CD4-positive, alpha-beta T cell treated with Interleukin-4 for 4 hours (primary cell): ENCODE results near the gene OR3A2.
"Not testable (repeated sequence)": the region's sequence is repeated elsewhere in the genome, so short reads cannot be mapped to it uniquely, and the experiment has no call there.

Experiments used
- DNase-seq: peaks from one replicate; pipeline ENCODE4 v3.0.0-alpha.2; 2020

Gene OR3A2

DNA sequence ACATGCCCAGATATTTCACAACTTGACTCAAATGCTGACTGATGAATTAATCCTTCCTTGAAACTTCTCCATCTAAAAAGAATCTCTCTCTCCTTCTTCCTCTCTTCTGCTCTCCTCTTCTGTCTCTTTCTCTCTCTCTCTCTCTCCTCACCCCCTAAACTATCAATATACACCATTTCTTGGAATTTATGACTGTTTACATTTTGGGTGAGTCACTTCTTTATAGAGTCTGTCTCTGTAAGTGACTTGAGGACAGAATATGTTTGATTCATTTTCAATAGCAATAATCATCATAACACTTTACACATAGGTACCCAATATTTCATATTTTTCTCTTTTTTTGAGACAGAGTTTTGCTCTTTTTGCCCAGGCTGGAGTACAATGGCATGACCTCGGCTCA, 103.2 kb downstream of the OR3A2 start:
- no peak for DNase-seq

DNA sequence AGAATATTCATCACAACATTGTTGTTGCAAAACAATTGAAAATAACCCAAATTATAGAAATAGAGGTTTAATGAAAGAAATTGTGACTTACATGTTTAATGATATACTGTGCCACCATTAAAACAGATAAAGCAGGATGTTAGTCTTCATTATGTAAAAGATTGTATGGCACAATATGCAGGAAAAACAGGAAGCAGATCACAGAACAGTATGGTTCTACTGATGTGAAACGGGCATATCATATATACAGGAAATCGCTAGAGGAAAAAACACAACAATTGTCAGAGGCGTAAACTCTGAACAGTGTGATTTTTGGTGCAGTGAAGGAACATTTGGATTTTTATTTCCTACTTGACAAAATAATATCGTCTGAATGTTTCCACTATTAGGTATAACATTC, 110.0 kb downstream of the OR3A2 start:
- no peak for DNase-seq

DNA sequence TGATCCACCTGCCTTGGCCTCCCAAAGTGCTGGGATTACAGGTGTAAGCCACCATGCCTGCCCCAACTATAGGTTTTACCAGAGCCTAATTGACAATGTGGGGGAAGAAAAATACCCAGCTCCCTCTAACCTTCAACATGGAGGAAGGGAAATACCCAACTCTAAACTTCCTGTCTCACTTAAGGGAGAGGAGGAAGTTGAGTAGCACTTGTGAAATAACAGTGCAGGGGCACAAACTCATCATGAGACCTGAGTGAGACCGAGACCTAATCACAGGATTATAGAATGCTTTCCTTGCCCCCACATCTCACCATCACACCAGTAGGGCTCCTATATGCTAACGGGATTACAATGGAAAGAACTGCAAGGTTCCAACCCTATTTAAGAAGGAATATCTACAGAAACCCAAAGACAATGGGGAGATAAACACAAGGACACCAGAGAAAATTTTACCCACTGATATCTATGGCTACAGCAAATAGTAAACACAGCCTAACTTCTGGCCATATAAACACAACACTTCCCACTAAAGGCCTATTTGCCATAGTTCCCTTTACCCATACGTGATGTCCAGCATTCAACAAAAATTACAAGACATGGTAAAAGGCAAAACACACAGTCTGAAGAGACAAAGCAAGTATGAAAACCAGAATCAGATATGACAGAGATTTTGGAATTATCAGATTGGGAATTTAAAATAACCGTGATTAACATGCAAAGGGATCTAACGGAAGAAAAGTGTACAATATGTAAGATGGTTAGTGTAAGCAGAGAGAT, 114.8 kb downstream of the OR3A2 start:
- no peak for DNase-seq

DNA sequence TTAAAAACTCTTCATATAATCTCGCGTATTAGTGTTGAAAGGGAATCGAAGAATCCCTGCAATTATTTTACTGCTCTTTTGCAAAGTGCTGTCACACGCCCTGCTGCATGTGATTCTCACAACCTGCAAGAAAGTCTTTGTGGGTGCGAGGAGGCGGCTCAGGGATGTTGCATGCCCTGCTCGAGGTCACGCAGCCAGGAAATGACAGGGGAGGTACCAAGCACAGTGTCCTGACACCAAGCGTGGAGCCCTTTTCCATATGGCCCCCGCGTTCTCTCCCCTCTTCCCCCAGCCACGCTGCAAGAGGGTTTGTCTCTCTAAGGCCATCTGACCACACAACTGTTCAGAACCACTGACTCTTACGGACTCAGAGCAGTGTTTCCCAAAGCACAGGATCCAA, 125.5 kb downstream of the OR3A2 start:
- DNase-seq = no peak

DNA sequence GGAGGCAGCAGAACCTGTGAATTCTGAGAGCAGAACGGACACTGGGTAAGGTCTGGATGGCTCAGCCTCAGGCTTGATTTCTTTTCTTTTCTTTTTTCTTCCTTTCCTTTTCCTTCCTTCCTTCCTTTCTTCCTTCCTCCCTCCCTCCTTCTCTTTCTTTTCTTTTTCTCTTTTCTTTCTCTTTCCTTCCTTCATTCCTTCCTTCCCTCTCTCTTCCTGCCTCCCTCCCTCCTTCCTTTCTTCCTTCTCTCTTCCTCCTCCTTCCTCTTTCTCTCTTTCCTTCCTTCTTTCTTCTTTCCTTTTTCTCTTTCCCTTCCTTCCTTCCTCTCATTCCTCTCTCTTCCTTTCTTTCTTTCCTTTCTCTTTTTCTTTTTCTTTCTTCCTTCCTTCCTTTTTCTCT, 125.9 kb downstream of the OR3A2 start:
- no peak for DNase-seq

DNA sequence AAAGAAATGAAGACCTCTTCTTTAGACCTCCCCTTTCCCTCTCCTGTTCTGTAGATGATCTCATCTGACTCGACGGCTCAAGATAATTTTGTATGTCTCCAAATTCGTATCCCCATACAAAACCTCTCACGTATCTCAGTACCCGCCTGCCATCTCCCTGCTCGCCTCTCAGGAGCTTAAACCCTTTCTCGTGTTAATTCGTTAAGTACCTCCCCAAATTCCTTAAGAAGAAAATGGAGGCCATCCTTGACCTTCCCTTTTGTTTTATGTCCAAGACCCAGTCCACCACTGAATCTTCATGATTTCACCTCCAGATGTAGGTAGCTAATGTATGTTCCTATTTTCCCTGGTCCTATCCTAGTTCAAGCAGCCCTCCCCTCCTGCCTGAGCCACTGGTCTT, 129.5 kb downstream of the OR3A2 start:
- no peak for DNase-seq

DNA sequence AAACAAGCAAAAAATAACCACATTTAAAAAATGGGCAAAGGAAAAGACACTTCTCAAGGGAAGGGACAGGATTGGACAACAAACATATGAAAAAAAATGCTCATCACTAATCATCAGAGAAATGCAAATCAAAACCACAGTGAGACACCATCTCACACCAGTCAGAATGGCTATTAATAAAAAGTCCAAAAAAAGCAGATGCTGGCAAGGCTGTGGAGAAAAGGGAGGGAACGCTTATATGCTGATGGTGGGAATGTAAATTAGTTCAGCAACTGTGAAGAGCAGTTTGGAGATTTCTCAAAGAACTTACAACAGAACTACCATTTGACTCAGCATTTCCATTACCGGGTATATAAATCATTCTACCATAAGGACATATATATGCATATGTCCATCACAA, 137.1 kb downstream of the OR3A2 start:
- not testable (repeated sequence) for DNase-seq

DNA sequence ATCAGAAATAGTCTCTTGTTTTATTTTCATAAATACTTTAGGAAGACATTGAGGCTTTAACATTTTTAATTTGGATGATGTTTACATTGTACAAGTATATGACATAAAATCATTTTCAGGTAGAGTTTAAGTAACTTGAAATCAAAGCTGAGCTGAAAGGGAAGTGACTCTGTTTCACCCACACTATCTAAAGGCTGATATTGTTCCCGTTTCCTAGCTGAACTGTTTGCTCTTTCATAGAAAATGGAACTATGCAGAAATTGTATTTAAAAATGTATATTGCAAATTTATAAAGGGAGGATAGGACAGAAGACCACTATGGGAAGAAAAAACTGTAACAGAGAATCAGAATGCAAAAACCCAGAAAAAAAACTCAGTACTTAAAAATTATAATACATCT, 141.3 kb downstream of the OR3A2 start:
- not testable (repeated sequence) for DNase-seq

DNA sequence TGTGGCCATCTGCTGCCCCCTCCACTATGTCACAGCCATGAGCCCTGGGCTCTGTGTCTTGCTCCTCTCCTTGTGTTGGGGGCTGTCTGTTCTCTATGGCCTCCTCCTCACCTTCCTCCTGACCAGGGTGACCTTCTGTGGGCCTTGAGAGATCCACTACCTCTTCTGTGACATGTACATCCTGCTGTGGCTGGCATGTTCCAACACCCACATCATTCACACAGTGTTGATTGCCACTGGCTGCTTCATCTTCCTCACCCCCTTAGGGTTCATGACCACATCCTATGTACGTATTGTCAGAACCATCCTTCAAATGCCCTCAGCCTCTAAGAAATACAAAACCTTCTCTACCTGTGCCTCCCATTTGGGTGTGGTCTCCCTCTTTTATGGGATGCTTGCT, 145.1 kb downstream of the OR3A2 start:
- DNase-seq = not testable (repeated sequence)

DNA sequence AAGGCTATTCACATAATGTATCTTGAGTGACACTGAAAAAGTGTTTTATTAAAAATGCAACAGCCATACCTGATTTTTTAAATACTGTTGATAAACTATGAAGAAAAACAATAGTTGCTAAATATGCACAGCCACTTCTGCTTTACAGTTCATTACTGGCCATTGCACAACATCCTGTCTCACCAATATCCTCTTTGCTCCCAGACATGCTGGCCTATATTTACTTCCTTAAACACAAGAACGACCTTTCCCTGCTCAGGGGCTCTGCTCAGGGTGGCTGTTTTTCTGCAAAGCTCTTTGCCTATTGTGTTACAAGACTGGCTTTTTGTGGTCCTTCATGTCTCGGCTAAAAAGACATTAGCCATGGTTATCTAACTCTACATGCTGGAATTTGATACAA, 147.4 kb downstream of the OR3A2 start:
- DNase-seq = not testable (repeated sequence)

DNA sequence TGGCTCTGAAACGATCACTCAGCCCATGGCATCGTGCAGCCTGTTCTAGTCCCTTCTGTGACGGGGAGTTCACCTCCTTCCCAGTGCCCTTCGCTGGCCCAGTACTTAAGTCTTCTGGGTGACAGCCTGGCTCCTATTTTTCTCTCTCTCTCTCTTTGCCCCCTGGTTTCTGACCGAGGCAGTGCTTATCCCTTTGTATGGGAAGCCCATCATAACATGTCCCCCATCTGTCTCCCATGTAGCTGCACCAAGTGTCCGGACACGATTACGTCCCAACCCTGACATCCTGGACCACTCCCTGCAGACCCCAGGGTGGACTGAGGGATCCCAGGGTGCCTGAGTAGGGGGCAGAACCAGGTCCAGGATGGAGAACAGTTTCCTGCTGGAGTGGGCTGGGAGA, 153.8 kb downstream of the OR3A2 start:
- DNase-seq = not testable (repeated sequence)
